ENCODE data around the gene VCP.
A peak's percentile ranks its signal among the peaks of the same experiment; 100 is the strongest.

VCP gene

DNA sequence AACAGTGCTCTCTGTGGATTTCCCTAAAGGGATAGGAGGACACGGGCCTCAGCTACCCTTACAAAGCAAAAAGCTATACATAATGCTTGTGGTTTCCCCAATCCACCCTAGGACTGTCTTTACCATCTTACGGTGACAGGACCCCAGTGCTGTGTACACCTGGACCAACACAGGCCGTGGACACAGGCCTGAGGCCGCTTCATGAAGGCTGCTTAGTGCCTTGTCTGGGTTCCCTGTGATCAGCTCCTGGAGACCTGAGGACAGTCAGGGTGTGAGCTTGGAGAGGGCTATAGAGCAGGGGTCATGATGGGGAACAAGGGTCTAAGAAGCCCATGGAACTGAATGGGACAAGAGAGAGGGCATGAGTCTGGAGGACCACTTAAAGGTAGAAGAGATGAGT, 4.4 kb upstream of the VCP start:
- Histone ChIP-seq H3K9ac (ENCODE audit: low read length in 2 of 2) (no peak overlapping the region), H3K4me1 (ENCODE audit: control insufficient read depth, insufficient read depth, low read length) (peaks cover 22% of the 10 kb centered on the region), H3K27me3 (ENCODE audit: control insufficient read depth in 1 of 2, insufficient read depth in 2 of 2, low read length in 2 of 2) (no peaks in the 10 kb centered on the region), H3K36me3 (ENCODE audit: control insufficient read depth in 2 of 2, insufficient read depth in 2 of 2, low read length in 2 of 2) (peaks cover 0 to 9% of the 10 kb centered on the region in 2 donors), H3K4me3 (ENCODE audit: low read length in 2 of 2) (no peak overlapping the region), H3K9me3 (ENCODE audit: control insufficient read depth in 2 of 2, low read length in 2 of 2) (no peaks in the 10 kb centered on the region), H3K27ac (ENCODE audit: low read length) (no peak overlapping the region)

DNA sequence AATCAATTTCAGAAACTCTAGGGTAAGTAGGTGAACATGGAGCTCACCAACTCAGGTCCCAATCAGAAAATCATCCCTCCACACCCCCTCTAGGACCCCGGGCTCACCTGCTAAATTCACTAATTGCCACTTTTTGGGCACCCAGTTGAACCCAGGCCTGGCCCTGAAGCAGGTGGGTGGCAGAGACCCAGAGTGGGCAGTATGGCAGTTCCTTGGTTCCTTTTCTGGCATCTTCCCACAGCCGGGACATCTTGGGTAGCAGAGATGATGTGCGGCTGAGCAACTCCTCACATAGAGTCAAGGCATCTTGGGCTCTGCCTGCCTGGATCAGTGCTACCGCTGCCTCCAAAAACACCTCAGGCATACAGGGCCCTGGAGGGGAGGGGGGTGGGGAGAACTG, 2.9 kb upstream of the VCP start:
- Histone ChIP-seq H3K27me3 (ENCODE audit: control insufficient read depth in 1 of 2, insufficient read depth in 2 of 2, low read length in 2 of 2) (no peaks in the 10 kb centered on the region), H3K36me3 (ENCODE audit: control insufficient read depth in 2 of 2, insufficient read depth in 2 of 2, low read length in 2 of 2) (peaks cover 0 to 9% of the 10 kb centered on the region in 2 donors), H3K27ac (ENCODE audit: low read length) (no peak overlapping the region), H3K9me3 (ENCODE audit: control insufficient read depth in 2 of 2, low read length in 2 of 2) (no peaks in the 10 kb centered on the region), H3K4me1 (ENCODE audit: control insufficient read depth, insufficient read depth, low read length) (peaks cover 28% of the 10 kb centered on the region), H3K9ac (ENCODE audit: low read length in 2 of 2) (no peak overlapping the region), H3K4me3 (ENCODE audit: low read length in 2 of 2) (no peak overlapping the region)

DNA sequence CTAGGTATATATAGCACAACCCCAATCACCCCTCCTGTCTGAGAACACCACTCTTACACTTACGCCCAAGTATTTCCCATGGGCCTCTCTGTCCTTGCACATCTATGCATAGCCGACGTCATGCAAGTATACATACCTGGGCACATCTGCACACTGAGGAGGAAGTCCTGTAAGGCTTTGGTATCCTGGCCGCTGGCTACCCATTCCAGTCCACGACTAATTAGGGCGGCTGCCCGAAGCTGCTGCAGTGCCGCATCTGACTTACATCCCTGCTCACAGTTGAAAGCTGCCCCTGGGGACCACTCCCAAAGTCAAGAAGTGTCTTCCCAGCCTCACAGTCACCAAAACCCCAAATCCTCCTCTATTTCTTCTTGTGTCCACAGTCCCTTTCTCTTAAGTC, 2.4 kb upstream of the VCP start:
- peaks cover 33% of the 10 kb centered on the region for H3K4me1 ChIP-seq (ENCODE audit: control insufficient read depth, insufficient read depth, low read length)
- peaks cover 0 to 9% of the 10 kb centered on the region in 2 donors for H3K36me3 ChIP-seq (ENCODE audit: control insufficient read depth in 2 of 2, insufficient read depth in 2 of 2, low read length in 2 of 2)
- no peak overlapping the region for H3K4me3 ChIP-seq (ENCODE audit: low read length in 2 of 2)
- H3K9me3 ChIP-seq (ENCODE audit: control insufficient read depth in 2 of 2, low read length in 2 of 2) = no peaks in the 10 kb centered on the region
- H3K27me3 ChIP-seq (ENCODE audit: control insufficient read depth in 1 of 2, insufficient read depth in 2 of 2, low read length in 2 of 2) = no peaks in the 10 kb centered on the region
- H3K9ac ChIP-seq (ENCODE audit: low read length in 2 of 2) = no peak overlapping the region
- H3K27ac ChIP-seq (ENCODE audit: low read length) = no peak overlapping the region

DNA sequence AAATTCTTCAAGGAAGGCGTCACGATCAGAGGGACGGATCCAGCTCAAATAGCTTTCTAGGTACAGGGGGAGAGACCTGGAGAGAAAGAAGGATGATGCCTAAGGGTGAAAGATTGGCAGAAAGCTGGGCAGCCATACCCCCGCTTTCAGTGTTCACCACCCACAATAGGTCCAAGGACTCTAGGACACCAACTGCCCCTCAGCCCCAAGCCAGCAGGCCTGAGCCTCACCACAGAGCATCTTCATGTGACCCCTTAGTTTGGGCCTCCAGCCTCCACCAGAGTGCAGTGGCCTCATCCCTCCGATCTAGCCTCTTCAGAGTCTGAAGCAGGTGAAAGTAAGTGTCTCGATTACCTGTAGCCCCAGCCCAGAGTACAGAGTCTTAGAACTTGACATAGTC, 1.7 kb upstream of the VCP start:
- H3K27me3 ChIP-seq (ENCODE audit: control insufficient read depth in 1 of 2, insufficient read depth in 2 of 2, low read length in 2 of 2) = no peaks in the 10 kb centered on the region
- no peak overlapping the region for H3K9ac ChIP-seq (ENCODE audit: low read length in 2 of 2)
- no peak overlapping the region for H3K27ac ChIP-seq (ENCODE audit: low read length)
- H3K9me3 ChIP-seq (ENCODE audit: control insufficient read depth in 2 of 2, low read length in 2 of 2) = no peaks in the 10 kb centered on the region
- H3K4me3 ChIP-seq (ENCODE audit: low read length in 2 of 2) = no peak overlapping the region
- peaks cover 31% of the 10 kb centered on the region for H3K4me1 ChIP-seq (ENCODE audit: control insufficient read depth, insufficient read depth, low read length)
- peaks cover 0 to 9% of the 10 kb centered on the region in 2 donors for H3K36me3 ChIP-seq (ENCODE audit: control insufficient read depth in 2 of 2, insufficient read depth in 2 of 2, low read length in 2 of 2)

DNA sequence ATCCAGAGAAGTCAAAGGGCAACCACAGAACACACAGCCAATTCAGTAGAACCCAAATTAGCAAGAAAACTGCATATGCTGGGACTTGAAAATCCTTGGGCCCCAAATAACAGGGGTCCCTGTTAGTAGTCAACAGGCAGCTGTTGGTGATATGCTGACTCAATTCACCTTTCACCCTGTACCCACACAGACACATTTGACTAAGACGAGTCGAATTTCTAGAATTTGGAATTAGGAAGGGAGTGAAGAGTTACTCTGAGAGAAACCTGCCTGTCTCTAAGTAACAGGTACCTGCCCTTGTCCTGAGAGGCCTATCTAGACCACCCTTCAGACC, 821 bp upstream of the VCP start:
- Histone ChIP-seq H3K36me3 (ENCODE audit: control insufficient read depth in 2 of 2, insufficient read depth in 2 of 2, low read length in 2 of 2) (peaks cover 0 to 9% of the 10 kb centered on the region in 2 donors), H3K9ac (ENCODE audit: low read length in 2 of 2) (no peak overlapping the region), H3K4me1 (ENCODE audit: control insufficient read depth, insufficient read depth, low read length) (peaks cover 29% of the 10 kb centered on the region), H3K27me3 (ENCODE audit: control insufficient read depth in 1 of 2, insufficient read depth in 2 of 2, low read length in 2 of 2) (no peaks in the 10 kb centered on the region), H3K27ac (ENCODE audit: low read length) (peak overlapping the region; percentile 99), H3K9me3 (ENCODE audit: control insufficient read depth in 2 of 2, low read length in 2 of 2) (no peaks in the 10 kb centered on the region), H3K4me3 (ENCODE audit: low read length in 2 of 2) (peak overlapping the region; percentile 26 to 84)

DNA sequence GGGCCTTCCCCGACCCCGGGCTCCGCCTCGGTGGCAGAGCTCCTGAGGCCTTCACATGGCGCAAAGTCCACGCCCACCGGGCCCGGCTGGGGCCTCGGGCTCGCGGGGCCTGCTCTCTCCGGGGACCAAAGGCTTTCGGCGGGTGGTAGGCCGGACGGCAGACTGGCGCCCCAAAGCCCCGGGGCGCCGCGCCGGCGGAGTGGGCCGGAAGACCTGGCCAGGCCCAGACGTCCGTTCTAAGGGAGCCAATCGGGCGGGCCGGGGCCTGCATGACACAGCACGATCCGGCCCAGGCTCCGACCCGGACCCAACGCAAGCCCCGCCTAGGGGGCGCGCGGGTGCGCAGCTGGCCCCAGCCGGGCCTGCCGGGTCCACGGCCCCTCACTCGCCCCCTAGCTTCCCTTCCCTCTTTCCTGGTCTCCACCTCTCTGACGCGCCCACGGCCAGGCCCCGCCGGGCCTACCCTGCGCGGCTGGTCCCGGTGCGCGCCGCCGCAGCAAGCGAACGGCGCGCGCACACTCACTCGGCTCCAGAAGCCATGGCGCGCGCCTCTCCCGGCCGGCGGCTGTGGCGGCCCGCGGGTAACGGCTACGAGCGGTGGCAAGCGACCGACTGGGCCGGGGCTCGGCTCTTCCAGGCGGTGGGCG, 488 bp downstream of the VCP start:
- peak overlapping the region; percentile 99 for H3K27ac ChIP-seq (ENCODE audit: low read length)
- H3K9me3 ChIP-seq (ENCODE audit: control insufficient read depth in 2 of 2, low read length in 2 of 2) = no peaks in the 10 kb centered on the region
- no peaks in the 10 kb centered on the region for H3K27me3 ChIP-seq (ENCODE audit: control insufficient read depth in 1 of 2, insufficient read depth in 2 of 2, low read length in 2 of 2)
- H3K36me3 ChIP-seq (ENCODE audit: control insufficient read depth in 2 of 2, insufficient read depth in 2 of 2, low read length in 2 of 2) = peaks cover 11 to 22% of the 10 kb centered on the region in 2 donors
- H3K9ac ChIP-seq (ENCODE audit: low read length in 2 of 2) = peak overlapping the region; percentile 98
- H3K4me1 ChIP-seq (ENCODE audit: control insufficient read depth, insufficient read depth, low read length) = peaks cover 36% of the 10 kb centered on the region
- H3K4me3 ChIP-seq (ENCODE audit: low read length in 2 of 2) = peak overlapping the region; percentile 76 to 84

DNA sequence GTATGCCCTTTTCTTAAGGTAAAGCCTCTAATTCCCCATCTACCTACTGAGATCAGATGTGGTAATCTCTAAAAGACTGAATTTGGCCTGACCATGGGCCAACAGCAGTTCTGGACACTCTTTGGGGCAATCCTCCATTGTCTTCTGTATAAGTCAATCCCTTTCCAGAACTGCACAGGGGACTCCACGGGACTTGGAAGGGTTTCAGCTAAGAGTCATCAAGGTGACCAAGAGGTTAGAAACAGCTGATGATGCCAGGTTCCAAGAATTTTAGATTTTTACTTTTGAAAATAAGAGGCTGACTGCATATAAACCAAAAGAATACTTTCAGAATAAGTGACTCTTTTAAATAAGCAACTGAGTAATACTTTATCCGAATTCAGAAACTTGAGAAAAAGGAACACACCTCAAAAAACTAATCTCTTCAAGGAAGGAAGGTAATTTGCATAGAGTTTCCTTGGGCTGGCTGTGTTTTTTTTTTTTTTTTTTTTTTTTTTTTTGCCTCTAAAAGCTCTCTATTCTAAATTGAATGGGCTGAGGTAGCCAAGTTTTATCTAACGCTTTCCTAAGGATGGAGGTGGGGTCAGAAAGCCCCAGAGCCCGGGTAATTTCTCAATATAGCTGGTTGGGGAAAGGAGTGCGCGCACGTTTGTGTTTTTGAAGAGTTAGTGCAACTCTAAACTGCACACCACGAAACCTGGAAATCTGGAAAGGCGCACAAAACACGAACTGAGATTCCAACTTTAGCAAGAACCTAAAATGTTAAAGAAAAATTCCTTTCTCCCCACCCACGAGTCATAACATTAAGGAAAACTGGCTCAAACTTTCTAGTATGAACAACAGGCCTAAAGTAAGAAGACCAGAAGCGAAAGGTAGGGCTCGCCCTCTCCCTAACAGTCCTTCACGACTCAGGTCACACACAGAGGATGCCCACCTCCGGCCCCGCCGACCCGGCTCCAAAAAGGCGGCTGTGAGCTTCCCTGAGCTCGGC, 1.3 kb downstream of the VCP start:
- Histone ChIP-seq H3K4me3 (ENCODE audit: low read length in 2 of 2) (peak overlapping the region; percentile 76 to 84), H3K36me3 (ENCODE audit: control insufficient read depth in 2 of 2, insufficient read depth in 2 of 2, low read length in 2 of 2) (peaks cover 16 to 23% of the 10 kb centered on the region in 2 donors), H3K27me3 (ENCODE audit: control insufficient read depth in 1 of 2, insufficient read depth in 2 of 2, low read length in 2 of 2) (no peaks in the 10 kb centered on the region), H3K9me3 (ENCODE audit: control insufficient read depth in 2 of 2, low read length in 2 of 2) (no peaks in the 10 kb centered on the region), H3K27ac (ENCODE audit: low read length) (peak overlapping the region; percentile 99), H3K4me1 (ENCODE audit: control insufficient read depth, insufficient read depth, low read length) (peaks cover 36% of the 10 kb centered on the region), H3K9ac (ENCODE audit: low read length in 2 of 2) (peak overlapping the region; percentile 98)

DNA sequence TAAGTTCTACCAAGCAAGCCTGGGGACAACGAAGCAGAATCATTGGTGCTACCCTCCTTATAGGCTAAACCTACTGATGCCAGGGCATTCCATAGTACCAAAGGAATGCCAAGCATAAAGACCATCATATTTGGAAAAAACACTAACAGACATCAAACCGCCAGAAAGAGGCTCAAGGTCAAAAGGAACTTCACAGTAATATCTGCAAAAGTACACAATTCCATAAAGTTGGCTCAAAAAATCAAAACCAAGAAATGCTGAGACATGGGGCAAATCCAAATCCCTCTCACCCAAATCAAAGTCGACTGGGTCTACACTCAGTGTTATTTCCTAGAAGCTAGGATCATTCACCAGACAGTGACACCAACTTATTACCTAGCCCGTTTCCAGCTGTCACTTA, 3.4 kb downstream of the VCP start:
- H3K27me3 ChIP-seq (ENCODE audit: control insufficient read depth in 1 of 2, insufficient read depth in 2 of 2, low read length in 2 of 2) = no peaks in the 10 kb centered on the region
- H3K27ac ChIP-seq (ENCODE audit: low read length) = no peak overlapping the region
- H3K4me3 ChIP-seq (ENCODE audit: low read length in 2 of 2) = peak overlapping the region; percentile 9 to 21
- H3K9me3 ChIP-seq (ENCODE audit: control insufficient read depth in 2 of 2, low read length in 2 of 2) = no peaks in the 10 kb centered on the region
- peaks cover 30 to 37% of the 10 kb centered on the region in 2 donors for H3K36me3 ChIP-seq (ENCODE audit: control insufficient read depth in 2 of 2, insufficient read depth in 2 of 2, low read length in 2 of 2)
- H3K4me1 ChIP-seq (ENCODE audit: control insufficient read depth, insufficient read depth, low read length) = peaks cover 36% of the 10 kb centered on the region
- H3K9ac ChIP-seq (ENCODE audit: low read length in 2 of 2) = no peak overlapping the region

DNA sequence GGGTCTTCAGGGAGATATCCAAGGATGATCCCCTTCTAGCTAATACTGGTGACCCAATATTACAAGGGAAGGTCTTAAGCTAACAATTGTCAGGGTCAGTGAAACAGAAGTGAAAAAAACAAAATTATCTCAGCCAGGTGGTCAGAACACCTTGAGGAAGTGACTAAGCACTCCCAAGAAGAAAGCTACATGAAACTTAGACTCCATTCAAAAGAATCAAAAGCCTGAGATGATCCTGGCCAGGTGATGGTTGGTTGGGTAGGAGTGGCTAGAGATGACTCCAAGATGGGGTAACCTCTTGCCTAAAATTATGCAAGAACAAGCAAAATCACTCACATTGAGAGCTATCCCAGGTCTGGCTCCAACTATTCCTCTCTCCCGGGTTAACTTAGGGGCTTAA, 5.4 kb downstream of the VCP start:
- H3K9ac ChIP-seq (ENCODE audit: low read length in 2 of 2) = peak overlapping the region in 1 of 2 donors; percentile 5
- no peak overlapping the region for H3K27ac ChIP-seq (ENCODE audit: low read length)
- H3K9me3 ChIP-seq (ENCODE audit: control insufficient read depth in 2 of 2, low read length in 2 of 2) = no peaks in the 10 kb centered on the region
- H3K4me3 ChIP-seq (ENCODE audit: low read length in 2 of 2) = no peak overlapping the region
- H3K36me3 ChIP-seq (ENCODE audit: control insufficient read depth in 2 of 2, insufficient read depth in 2 of 2, low read length in 2 of 2) = peaks cover 50 to 57% of the 10 kb centered on the region in 2 donors
- no peaks in the 10 kb centered on the region for H3K27me3 ChIP-seq (ENCODE audit: control insufficient read depth in 1 of 2, insufficient read depth in 2 of 2, low read length in 2 of 2)
- H3K4me1 ChIP-seq (ENCODE audit: control insufficient read depth, insufficient read depth, low read length) = peaks cover 32% of the 10 kb centered on the region

DNA sequence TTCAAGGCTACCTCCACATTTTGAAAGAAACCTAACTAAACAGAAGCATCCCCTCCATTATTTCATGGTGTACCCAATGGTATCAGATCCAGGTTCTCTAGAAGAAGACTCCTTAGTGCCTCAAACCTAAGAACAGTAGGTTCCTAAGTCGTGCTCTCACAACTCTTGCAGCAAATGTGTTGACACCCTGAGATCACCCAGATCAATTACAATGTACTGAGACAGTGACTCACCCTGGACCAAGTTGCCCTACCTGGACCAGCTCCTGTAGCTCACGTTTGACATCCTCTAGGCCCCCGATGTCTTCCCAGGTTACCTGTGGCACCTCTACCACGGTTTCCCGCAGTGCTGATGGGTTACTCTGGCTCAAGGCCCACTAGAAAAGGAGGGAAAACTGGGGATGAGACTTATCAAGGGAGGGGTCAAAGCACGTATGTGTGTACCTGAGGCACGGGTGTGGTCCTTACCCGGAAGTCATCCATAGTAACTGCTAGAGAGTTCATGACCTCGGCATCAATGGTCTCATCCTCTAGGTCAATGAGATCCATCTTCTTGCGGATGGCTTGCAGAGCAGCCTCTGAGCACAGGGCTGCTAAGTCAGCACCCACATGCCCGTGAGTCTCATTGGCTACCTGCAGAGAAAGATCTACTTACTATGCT, 11.7 kb downstream of the VCP start:
- peaks cover 89 to 94% of the 10 kb centered on the region in 2 donors for H3K36me3 ChIP-seq (ENCODE audit: control insufficient read depth in 2 of 2, insufficient read depth in 2 of 2, low read length in 2 of 2)
- no peaks in the 10 kb centered on the region for H3K4me1 ChIP-seq (ENCODE audit: control insufficient read depth, insufficient read depth, low read length)
- H3K27me3 ChIP-seq (ENCODE audit: control insufficient read depth in 1 of 2, insufficient read depth in 2 of 2, low read length in 2 of 2) = no peaks in the 10 kb centered on the region
- no peaks in the 10 kb centered on the region for H3K9me3 ChIP-seq (ENCODE audit: control insufficient read depth in 2 of 2, low read length in 2 of 2)
- no peak overlapping the region for H3K9ac ChIP-seq (ENCODE audit: low read length in 2 of 2)
- no peak overlapping the region for H3K27ac ChIP-seq (ENCODE audit: low read length)
- H3K4me3 ChIP-seq (ENCODE audit: low read length in 2 of 2) = no peak overlapping the region

All from stomach smooth muscle (tissue), 2 donors.